Left lung (tissue), 10 donors: ENCODE results near the gene AP1M1. TPM values are rescaled to one million over a fixed set of nuclear protein-coding genes. Genes with fewer than 3 reads are reported as not detected.

Experiments
- ATAC-seq: fragments of 200-7000 bp; cut with Tn5 transposase; one replicate; pipeline ENCODE4 v1.9.1; 2020; ENCODE audit warnings: moderate library complexity
- DNase-seq, 4 donors: peaks; one replicate each; pipeline ENCODE4 v3.0.0-alpha.2; 2013 to 2020
- H3K27ac ChIP-seq, 2 donors: fragments of 200-600 bp; sonication (generic) in 1 of 2; one replicate each; pipeline versions ENCODE4 v1.5.0 to v1.8.0; 2020 to 2021
- H3K27me3 ChIP-seq, 2 donors: fragments of 200-600 bp; sonication (generic) in 1 of 2; one replicate each; pipeline versions ENCODE4 v1.5.0 to v1.8.0; 2020 to 2021
- H3K36me3 ChIP-seq, 2 donors: fragments of 200-600 bp; sonication (generic) in 1 of 2; one replicate each; pipeline versions ENCODE4 v1.5.0 to v1.8.0; 2020 to 2021
- H3K4me1 ChIP-seq, 2 donors: fragments of 200-600 bp; one replicate each; pipeline ENCODE4 v1.8.0; 2021
- H3K4me3 ChIP-seq, 2 donors: fragments of 200-600 bp; sonication (generic) in 1 of 2; one replicate each; pipeline versions ENCODE4 v1.5.0 to v1.8.0; 2020 to 2021; ENCODE audit warnings: mild to moderate bottlenecking in 1 of 2
- H3K9me3 ChIP-seq, 2 donors: fragments of 200-600 bp; sonication (generic) in 1 of 2; one replicate each; pipeline versions ENCODE4 v1.5.0 to v1.8.0; 2020 to 2021
- intact Hi-C, 2 donors: fragments of 100-400 bp; cut with DNase I; formaldehyde crosslinking; loops; one replicate each; pipeline versions ENCODE4 v1.11.2 to v1.14.2; 2022
- polyA plus RNA-seq, 6 donors: library from polyadenylated mRNA; unstranded; fragments of 120-200 nt; gene quantifications; one replicate each; pipeline ENCODE4 v1.2.1, GENCODE V29; 2013; ENCODE audit not compliant: insufficient read length in 6 of 6
- total RNA-seq, 2 donors: library from RNA; stranded (reverse); fragmentation: NEBNext Ultra II Directional; extraction: Animal tissue kit (Norgen Biotek cat#: 25700); gene quantifications; one replicate each; pipeline ENCODE4 v1.2.1, GENCODE V29; 2021
- TF ChIP-seq, protein P1 (sequence below), 2 donors: fragments of 200-600 bp; sonication (generic) in 1 of 2; IDR thresholded peaks; one replicate each; pipeline versions ENCODE4 v1.5.0 to v1.8.0; 2021; ENCODE audit warnings: antibody characterized with exemption in 2 of 2
- donor health status: DM: no; HTN: yes; CAD: no.
- donor health status: DM: no; HTN: no; CAD: no.

The AP1M1 gene
- total and polyA plus RNA-seq, 8 donors: 51.2 to 73.9 (median 57.0) TPM

DNA sequence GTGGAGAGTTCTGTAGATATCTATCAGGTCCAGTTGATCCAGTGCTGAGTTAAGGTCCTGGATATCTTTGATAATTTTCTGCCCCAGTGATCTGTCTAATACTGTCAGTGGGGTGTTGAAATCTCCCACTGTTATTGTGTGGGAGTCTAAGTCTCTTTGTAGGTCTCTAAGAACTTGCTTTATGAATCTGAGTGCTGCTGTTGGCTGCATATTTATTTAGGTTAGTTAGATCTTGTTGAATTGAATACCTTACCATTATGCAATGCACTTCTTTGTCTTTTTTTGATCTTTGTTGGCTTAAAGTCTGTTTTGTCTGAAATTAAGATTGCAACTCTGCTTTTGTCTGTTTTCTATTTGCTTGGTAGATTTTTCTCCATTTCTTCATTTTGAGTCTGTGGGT lies 15.4 kb downstream of the AP1M1 start:
- DNase-seq: no peak
- intact Hi-C loops: no loop called here
- no peaks in the 10 kb centered on the region for H3K9me3 ChIP-seq
- no peak for ATAC-seq
- H3K27ac ChIP-seq: no peak overlapping the region
- peaks cover 5 to 86% of the 10 kb centered on the region in 2 donors for H3K36me3 ChIP-seq
- TF ChIP-seq, protein P1, sequence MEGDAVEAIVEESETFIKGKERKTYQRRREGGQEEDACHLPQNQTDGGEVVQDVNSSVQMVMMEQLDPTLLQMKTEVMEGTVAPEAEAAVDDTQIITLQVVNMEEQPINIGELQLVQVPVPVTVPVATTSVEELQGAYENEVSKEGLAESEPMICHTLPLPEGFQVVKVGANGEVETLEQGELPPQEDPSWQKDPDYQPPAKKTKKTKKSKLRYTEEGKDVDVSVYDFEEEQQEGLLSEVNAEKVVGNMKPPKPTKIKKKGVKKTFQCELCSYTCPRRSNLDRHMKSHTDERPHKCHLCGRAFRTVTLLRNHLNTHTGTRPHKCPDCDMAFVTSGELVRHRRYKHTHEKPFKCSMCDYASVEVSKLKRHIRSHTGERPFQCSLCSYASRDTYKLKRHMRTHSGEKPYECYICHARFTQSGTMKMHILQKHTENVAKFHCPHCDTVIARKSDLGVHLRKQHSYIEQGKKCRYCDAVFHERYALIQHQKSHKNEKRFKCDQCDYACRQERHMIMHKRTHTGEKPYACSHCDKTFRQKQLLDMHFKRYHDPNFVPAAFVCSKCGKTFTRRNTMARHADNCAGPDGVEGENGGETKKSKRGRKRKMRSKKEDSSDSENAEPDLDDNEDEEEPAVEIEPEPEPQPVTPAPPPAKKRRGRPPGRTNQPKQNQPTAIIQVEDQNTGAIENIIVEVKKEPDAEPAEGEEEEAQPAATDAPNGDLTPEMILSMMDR (IDR thresholded peaks at IDR 0.05): no peak
- H3K27me3 ChIP-seq: no peaks in the 10 kb centered on the region
- H3K4me1 ChIP-seq: peaks cover 0 to 7% of the 10 kb centered on the region in 2 donors
- H3K4me3 ChIP-seq: no peak overlapping the region

DNA sequence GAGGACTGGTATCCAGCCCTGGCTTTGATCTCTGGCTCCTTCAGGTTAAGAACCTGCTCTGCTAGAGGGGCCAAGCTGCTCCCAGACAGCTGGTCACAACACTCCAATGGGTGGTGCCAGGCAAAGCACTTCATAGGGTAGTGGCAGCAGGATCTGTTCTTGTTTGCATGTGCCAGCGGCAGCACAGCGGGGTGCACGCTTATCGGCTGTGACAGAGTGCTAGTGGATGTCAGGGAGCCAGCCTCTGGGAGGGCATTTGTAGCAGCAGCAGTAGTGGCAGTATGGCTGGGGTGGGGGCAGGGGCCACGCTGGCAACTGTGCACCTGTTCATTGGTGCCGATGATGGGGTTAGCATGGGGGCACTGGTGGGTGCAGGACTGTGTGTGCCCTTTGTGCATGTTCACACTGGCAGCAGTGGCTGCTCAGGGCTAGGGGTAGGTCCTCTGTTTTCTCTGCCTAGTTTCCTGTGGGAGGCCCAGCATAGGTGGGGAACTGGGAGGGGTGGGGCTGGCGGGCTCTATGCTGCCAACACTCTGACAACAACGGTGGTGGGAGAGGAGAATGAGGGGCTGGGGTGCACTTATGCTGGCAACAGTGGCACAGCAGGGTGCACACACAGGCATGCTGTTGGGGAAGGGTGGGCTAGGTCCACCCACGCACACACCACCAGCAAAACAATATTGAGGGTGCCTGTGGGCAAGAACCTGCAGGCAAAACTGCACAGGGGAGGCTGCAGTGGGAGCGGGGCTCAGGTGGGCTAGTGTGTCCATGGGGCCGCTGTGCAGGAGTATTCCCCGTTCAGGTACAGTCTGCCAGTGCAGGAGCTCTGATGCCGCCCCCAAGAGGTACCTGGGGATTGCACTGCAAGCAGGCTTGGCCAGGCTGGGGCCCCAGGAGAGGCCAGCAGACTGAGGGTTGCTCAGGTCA lies 19.3 kb downstream of the AP1M1 start:
- no peak overlapping the region for H3K4me3 ChIP-seq
- peak; percentile 37 for ATAC-seq

DNA sequence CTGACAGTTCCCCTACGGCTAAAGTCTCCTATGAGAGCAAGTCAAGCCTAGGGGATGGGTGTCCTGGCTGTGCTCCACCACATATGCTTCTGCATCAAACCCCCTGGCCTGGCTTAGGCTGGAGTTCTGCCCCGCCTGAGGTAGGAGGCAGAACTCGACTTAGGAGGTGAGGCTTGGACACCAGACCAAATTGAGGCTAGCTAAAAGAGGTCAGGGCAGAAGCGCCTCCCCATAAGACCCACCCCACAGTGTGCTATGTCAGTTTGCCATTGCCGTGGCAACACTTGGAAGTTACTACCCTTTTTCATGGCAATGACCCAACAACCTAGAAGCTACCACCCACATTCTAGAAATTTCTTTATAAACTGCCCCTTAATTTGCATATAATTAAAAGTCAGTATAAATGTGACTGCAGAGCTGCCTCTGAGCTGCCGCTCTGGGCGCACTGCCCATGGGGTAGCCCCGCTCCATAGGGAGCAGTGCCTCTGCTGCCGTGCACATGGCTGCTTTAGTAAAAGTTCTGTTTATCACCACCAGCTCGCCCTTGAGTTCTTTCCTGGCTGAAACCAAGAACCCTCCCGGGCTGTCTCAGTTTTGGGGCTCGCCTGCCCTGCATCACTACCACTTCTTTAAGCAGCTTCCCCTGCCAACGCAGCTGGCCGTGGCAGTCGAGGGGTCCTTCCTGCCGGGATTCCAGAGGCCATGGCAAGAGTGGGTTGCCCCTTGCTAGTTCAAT lies 20.2 kb downstream of the AP1M1 start:
- Histone ChIP-seq H3K27ac (no peak overlapping the region), H3K36me3 (peaks cover 0 to 93% of the 10 kb centered on the region in 2 donors), H3K4me1 (peaks cover 0 to 7% of the 10 kb centered on the region in 2 donors), H3K4me3 (no peak overlapping the region), H3K9me3 (peaks cover 0 to 36% of the 10 kb centered on the region in 2 donors), H3K27me3 (no peaks in the 10 kb centered on the region)
- DNase-seq (no peak), ATAC-seq (no peak)
- intact Hi-C loops: no loop called here
- TF ChIP-seq, protein P1 (IDR thresholded peaks at IDR 0.05): no peak

More for the DNA sequence above, 19.3 kb downstream of the AP1M1 start:
- H3K4me1 ChIP-seq: peaks cover 0 to 7% of the 10 kb centered on the region in 2 donors
- TF ChIP-seq, protein P1 (IDR thresholded peaks at IDR 0.05): no peak
- intact Hi-C loops: no loop called here
- H3K36me3 ChIP-seq: peaks cover 0 to 86% of the 10 kb centered on the region in 2 donors
- H3K9me3 ChIP-seq: peaks cover 0 to 29% of the 10 kb centered on the region in 2 donors
- no peak overlapping the region for H3K27ac ChIP-seq
- no peaks in the 10 kb centered on the region for H3K27me3 ChIP-seq
- DNase-seq: peak in 1 of 4 donors; percentile 15

DNA sequence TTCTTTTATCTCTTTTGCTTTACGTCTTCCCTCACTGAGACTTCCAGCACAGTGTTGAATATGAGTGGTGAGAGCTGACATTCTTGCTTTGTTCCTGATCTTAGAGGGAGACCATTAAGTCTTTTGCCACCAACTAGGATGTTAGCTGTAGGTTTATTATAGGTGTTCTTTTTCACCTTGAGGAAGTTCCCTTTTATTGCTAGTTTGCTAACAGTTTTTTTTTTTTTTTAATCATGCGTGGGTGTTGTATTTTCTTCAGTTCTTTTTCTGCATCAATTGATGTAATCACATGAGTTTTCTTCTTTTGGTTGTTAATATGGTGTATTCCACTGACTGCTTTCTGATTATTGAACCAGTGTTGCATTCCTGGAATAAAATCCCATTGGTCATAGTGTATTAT lies 21.1 kb downstream of the AP1M1 start:
- no peak overlapping the region for H3K27ac ChIP-seq
- TF ChIP-seq, protein P1 (IDR thresholded peaks at IDR 0.05): no peak
- intact Hi-C loops: no loop called here
- H3K4me1 ChIP-seq: peaks cover 0 to 7% of the 10 kb centered on the region in 2 donors
- no peak overlapping the region for H3K4me3 ChIP-seq
- peaks cover 0 to 97% of the 10 kb centered on the region in 2 donors for H3K36me3 ChIP-seq
- DNase-seq (no peak), ATAC-seq (no peak)
- H3K27me3 ChIP-seq: no peaks in the 10 kb centered on the region
- peaks cover 0 to 36% of the 10 kb centered on the region in 2 donors for H3K9me3 ChIP-seq

DNA sequence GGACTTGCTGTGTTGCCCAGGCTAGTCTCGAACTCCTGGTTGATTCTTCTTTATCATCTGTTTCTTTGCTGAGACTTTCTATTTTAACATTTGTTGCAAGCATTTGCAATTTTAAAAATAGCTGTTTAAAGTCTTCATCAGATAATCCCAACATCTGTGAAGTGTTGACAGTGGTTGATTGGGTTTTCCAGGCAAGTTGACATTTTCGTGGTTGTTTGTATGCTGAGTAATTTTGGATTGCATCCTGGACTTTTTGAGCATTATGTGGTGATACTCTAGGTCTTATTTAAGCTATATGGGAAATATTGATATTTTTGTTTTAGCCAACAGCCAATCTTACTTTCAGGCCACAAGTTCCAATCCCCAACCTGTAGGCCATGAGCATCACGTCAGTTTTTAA lies 25.1 kb downstream of the AP1M1 start:
- H3K4me1 ChIP-seq: no peaks in the 10 kb centered on the region
- intact Hi-C loops: no loop called here
- H3K27me3 ChIP-seq: no peaks in the 10 kb centered on the region
- peaks cover 0 to 36% of the 10 kb centered on the region in 2 donors for H3K9me3 ChIP-seq
- TF ChIP-seq, protein P1 (IDR thresholded peaks at IDR 0.05): no peak
- H3K4me3 ChIP-seq: no peak overlapping the region
- H3K27ac ChIP-seq: no peak overlapping the region
- ATAC-seq (no peak), DNase-seq (no peak)
- H3K36me3 ChIP-seq: peaks cover 0 to 100% of the 10 kb centered on the region in 2 donors
